ENCODE measurements around the gene PDZD4.

PDZD4 gene

GRCh38 chrX:153867671-153868070 is 37.3 kb upstream of the PDZD4 start:
- DNase-seq (ENCODE audit: low read depth in 3 of 3, low spot score in 1 of 3): no peak

GRCh38 chrX:153867139-153867538 is 36.8 kb upstream of the PDZD4 start:
- DNase-seq (ENCODE audit: low read depth in 3 of 3, low spot score in 1 of 3): no peak

GRCh38 chrX:153866302-153867019 is 36.1 kb upstream of the PDZD4 start:
- DNase-seq (ENCODE audit: low read depth in 3 of 3, low spot score in 1 of 3): no peak

- DNase-seq (ENCODE audit: low read depth in 3 of 3, low spot score in 1 of 3): no peak
Measured at GRCh38 chrX:153865685-153866084, 35.3 kb upstream of the PDZD4 start.

GRCh38 chrX:153865321-153865580 is 34.9 kb upstream of the PDZD4 start:
- DNase-seq (ENCODE audit: low read depth in 3 of 3, low spot score in 1 of 3): no peak

GRCh38 chrX:153864561-153865320 is 34.4 kb upstream of the PDZD4 start:
- DNase-seq (ENCODE audit: low read depth in 3 of 3, low spot score in 1 of 3): no peak

GRCh38 chrX:153864101-153864500 is 33.8 kb upstream of the PDZD4 start:
- no peak for DNase-seq (ENCODE audit: low read depth in 3 of 3, low spot score in 1 of 3)

- no peak for DNase-seq (ENCODE audit: low read depth in 3 of 3, low spot score in 1 of 3)
Measured at GRCh38 chrX:153863251-153863991, 33.1 kb upstream of the PDZD4 start.

- DNase-seq (ENCODE audit: low read depth in 3 of 3, low spot score in 1 of 3): no peak
Measured at GRCh38 chrX:153862369-153863250, 32.3 kb upstream of the PDZD4 start.

- DNase-seq (ENCODE audit: low read depth in 3 of 3, low spot score in 1 of 3): no peak
Measured at GRCh38 chrX:153861733-153862310, 31.5 kb upstream of the PDZD4 start.

GRCh38 chrX:153861151-153861550 is 30.8 kb upstream of the PDZD4 start:
- no peak for DNase-seq (ENCODE audit: low read depth in 3 of 3, low spot score in 1 of 3)

- DNase-seq (ENCODE audit: low read depth in 3 of 3, low spot score in 1 of 3): no peak
Measured at GRCh38 chrX:153857348-153857903, 27.1 kb upstream of the PDZD4 start.

GRCh38 chrX:153854702-153855101 is 24.4 kb upstream of the PDZD4 start:
- no peak for DNase-seq (ENCODE audit: low read depth in 3 of 3, low spot score in 1 of 3)

GRCh38 chrX:153853902-153854267 is 23.5 kb upstream of the PDZD4 start:
- no peak for DNase-seq (ENCODE audit: low read depth in 3 of 3, low spot score in 1 of 3)

GRCh38 chrX:153853180-153853901 is 23.0 kb upstream of the PDZD4 start:
- no peak for DNase-seq (ENCODE audit: low read depth in 3 of 3, low spot score in 1 of 3)

GRCh38 chrX:153851981-153852380 is 21.6 kb upstream of the PDZD4 start:
- DNase-seq (ENCODE audit: low read depth in 3 of 3, low spot score in 1 of 3): no peak

GRCh38 chrX:153848325-153848724 is 18.0 kb upstream of the PDZD4 start:
- DNase-seq (ENCODE audit: low read depth in 3 of 3, low spot score in 1 of 3): no peak

GRCh38 chrX:153845842-153846241 is 15.5 kb upstream of the PDZD4 start:
- DNase-seq (ENCODE audit: low read depth in 3 of 3, low spot score in 1 of 3): no peak

- no peak for DNase-seq (ENCODE audit: low read depth in 3 of 3, low spot score in 1 of 3)
Measured at GRCh38 chrX:153845195-153845594, 14.9 kb upstream of the PDZD4 start.

- no peak for DNase-seq (ENCODE audit: low read depth in 3 of 3, low spot score in 1 of 3)
Measured at GRCh38 chrX:153844509-153845082, 14.3 kb upstream of the PDZD4 start.

Data from stimulated activated CD4-positive, alpha-beta T cell treated with anti-CD3 and anti-CD28 coated beads, TNF-alpha, amount 100 ng/mL, for 1 hour (primary cell).